ENCODE measurements around the gene RNF145.

RNF145 gene

GRCh38 chr5:159218595-159219023, 9.3 kb upstream of the RNF145 start:
- DNase-seq (ENCODE audit: low read depth), result no peak

- no peak for DNase-seq (ENCODE audit: low read depth)
Observed at GRCh38 chr5:159217236-159217635, 7.9 kb upstream of the RNF145 start.

- no peak for DNase-seq (ENCODE audit: low read depth)
Observed at GRCh38 chr5:159216454-159216853, 7.1 kb upstream of the RNF145 start.

- no peak for DNase-seq (ENCODE audit: low read depth)
Observed at GRCh38 chr5:159215886-159216285, 6.5 kb upstream of the RNF145 start.

- no peak for DNase-seq (ENCODE audit: low read depth)
Observed at GRCh38 chr5:159214486-159215271, 5.3 kb upstream of the RNF145 start.

- DNase-seq (ENCODE audit: low read depth), result no peak
Observed at GRCh38 chr5:159212657-159213462, 3.5 kb upstream of the RNF145 start.

- DNase-seq (ENCODE audit: low read depth), result no peak
Observed at GRCh38 chr5:159211729-159212174, 2.4 kb upstream of the RNF145 start.

- DNase-seq (ENCODE audit: low read depth), result no peak
Observed at GRCh38 chr5:159210846-159211245, 1.5 kb upstream of the RNF145 start.

- no peak for DNase-seq (ENCODE audit: low read depth)
Observed at GRCh38 chr5:159210210-159210661, 883 bp upstream of the RNF145 start.

- no peak for DNase-seq (ENCODE audit: low read depth)
Observed at GRCh38 chr5:159208514-159209437, 577 bp downstream of the RNF145 start.

- peak; percentile 18 for DNase-seq (ENCODE audit: low read depth)
Observed at GRCh38 chr5:159207686-159208513, 1.5 kb downstream of the RNF145 start.

- peak; percentile 17 for DNase-seq (ENCODE audit: low read depth)
Observed at GRCh38 chr5:159207222-159207685, 2.1 kb downstream of the RNF145 start.

- DNase-seq (ENCODE audit: low read depth), result no peak
Observed at GRCh38 chr5:159206818-159207217, 2.5 kb downstream of the RNF145 start.

GRCh38 chr5:159206368-159206767, 3.0 kb downstream of the RNF145 start:
- DNase-seq (ENCODE audit: low read depth), result no peak

- no peak for DNase-seq (ENCODE audit: low read depth)
Observed at GRCh38 chr5:159203351-159203750, 6.0 kb downstream of the RNF145 start.

GRCh38 chr5:159202151-159202550, 7.2 kb downstream of the RNF145 start:
- no peak for DNase-seq (ENCODE audit: low read depth)

- DNase-seq (ENCODE audit: low read depth), result no peak
Observed at GRCh38 chr5:159199780-159200179, 9.6 kb downstream of the RNF145 start.

- no peak for DNase-seq (ENCODE audit: low read depth)
Observed at GRCh38 chr5:159199225-159199624, 10.1 kb downstream of the RNF145 start.

GRCh38 chr5:159198063-159199036, 11.0 kb downstream of the RNF145 start:
- DNase-seq (ENCODE audit: low read depth), result no peak

GRCh38 chr5:159195775-159196174, 13.6 kb downstream of the RNF145 start:
- no peak for DNase-seq (ENCODE audit: low read depth)
